Measurements from ENCODE around the gene SENP8. TPM values are rescaled to one million over a fixed set of nuclear protein-coding genes. Genes with fewer than 3 reads are reported as not detected.

The SENP8 gene
- total and polyA plus RNA-seq, 10 donors: 0.57 to 3.0 (median 1.4) TPM

DNA sequence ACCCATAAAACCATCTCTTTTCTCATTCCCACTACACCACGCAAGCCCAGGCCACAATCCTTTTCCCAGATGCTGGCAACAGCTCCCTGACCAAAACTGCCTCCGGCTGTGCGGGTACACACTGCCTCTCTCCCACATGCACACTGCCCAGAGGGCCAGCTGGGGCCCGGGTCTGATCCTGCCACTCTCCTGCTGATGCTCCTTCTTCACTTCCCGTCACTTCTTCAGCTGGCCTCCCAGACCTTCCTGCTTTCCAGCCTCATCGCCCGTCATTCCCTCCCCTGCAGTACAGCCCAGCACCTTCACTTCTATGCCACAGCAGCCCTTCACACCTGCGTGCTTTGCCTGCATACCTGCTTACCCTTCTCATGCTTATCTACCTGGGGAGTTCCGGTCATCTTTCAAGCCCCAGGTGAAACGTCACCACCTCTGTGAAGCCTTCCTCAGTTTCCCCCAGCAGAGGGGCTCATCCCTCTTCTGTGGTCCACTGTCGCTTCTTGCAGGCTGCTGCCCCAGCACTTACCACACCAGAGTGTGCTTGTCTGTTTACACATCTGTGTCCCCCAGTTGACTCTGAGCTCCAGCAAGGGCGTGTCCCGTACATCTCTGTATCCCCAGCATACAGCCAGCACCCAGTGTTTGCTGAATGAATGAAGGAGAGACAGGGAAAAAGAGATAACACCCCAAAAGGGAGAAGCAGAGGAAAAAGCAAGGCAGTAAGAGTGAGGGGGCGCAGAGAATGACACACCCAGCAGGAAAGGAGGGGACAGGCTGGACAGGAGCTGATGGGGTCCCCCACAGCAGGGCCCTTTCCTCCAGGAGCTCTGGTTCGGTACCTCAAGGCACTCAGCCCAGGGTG lies 57.2 kb downstream of the SENP8 start:
- Histone ChIP-seq H3K4me3 (no peak overlapping the region), H3K27ac (no peak overlapping the region), H3K4me1 (no peaks in the 10 kb centered on the region), H3K36me3 (no peaks in the 10 kb centered on the region), H3K27me3 (replicated peaks in 1 of 7) (peaks cover 0 to 14% (median 0%) of the 10 kb centered on the region in 7 donors), H3K9me3 (no peaks in the 10 kb centered on the region)
- peak; percentile 28 for DNase-seq
- intact Hi-C loops (cut with DNase I; ENCODE audit: low total_unique reads): no loop called here
- WGBS, 5 donors: 87 to 95% (median 90%) methylated on average over 15 of the region's 15 CpGs
- TF ChIP-seq, protein P1, sequence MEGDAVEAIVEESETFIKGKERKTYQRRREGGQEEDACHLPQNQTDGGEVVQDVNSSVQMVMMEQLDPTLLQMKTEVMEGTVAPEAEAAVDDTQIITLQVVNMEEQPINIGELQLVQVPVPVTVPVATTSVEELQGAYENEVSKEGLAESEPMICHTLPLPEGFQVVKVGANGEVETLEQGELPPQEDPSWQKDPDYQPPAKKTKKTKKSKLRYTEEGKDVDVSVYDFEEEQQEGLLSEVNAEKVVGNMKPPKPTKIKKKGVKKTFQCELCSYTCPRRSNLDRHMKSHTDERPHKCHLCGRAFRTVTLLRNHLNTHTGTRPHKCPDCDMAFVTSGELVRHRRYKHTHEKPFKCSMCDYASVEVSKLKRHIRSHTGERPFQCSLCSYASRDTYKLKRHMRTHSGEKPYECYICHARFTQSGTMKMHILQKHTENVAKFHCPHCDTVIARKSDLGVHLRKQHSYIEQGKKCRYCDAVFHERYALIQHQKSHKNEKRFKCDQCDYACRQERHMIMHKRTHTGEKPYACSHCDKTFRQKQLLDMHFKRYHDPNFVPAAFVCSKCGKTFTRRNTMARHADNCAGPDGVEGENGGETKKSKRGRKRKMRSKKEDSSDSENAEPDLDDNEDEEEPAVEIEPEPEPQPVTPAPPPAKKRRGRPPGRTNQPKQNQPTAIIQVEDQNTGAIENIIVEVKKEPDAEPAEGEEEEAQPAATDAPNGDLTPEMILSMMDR (IDR thresholded peaks at IDR 0.05 in 8 of 11, conservative IDR thresholded peaks at IDR 0.05 in 3 of 11): no peak
- TF ChIP-seq POLR2A (IDR thresholded peaks at IDR 0.05) (no peak), POLR2AphosphoS5 (IDR thresholded peaks at IDR 0.05) (no peak)

DNA sequence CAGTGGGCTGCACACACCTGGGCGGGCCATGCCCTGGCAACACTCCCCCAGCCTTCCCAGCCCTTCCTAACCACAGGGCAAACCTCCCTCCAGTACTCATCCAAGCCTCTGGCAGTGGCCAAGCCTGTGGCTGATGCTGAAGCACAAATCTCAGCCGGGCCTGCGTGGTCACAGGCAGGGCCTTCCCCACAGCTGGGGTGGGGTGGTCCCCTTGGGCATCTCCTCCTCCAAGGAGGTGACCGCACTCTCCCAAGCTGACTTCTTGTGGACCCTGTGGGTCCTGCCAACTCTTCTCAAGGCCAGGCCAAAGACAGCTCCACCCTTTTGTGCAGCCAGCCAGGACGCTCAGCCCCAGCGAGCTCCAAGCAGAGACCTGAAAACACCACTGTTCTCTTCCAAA lies 58.0 kb downstream of the SENP8 start:
- H3K27me3 ChIP-seq (replicated peaks in 1 of 7): peaks cover 0 to 19% (median 0%) of the 10 kb centered on the region in 7 donors
- WGBS, 5 donors: 74 to 91% (median 88%) methylated on average over 6 of the region's 6 CpGs
- H3K27ac ChIP-seq: no peak overlapping the region
- H3K9me3 ChIP-seq: no peaks in the 10 kb centered on the region
- H3K36me3 ChIP-seq: no peaks in the 10 kb centered on the region
- no peak for TF ChIP-seq POLR2AphosphoS5 (IDR thresholded peaks at IDR 0.05)
- no peak for TF ChIP-seq POLR2A (IDR thresholded peaks at IDR 0.05)
- TF ChIP-seq, protein P1 (IDR thresholded peaks at IDR 0.05 in 8 of 11, conservative IDR thresholded peaks at IDR 0.05 in 3 of 11): no peak
- intact Hi-C loops (cut with DNase I; ENCODE audit: low total_unique reads): no loop called here
- H3K4me1 ChIP-seq: no peaks in the 10 kb centered on the region
- H3K4me3 ChIP-seq: no peak overlapping the region
- peak; percentile 61 for DNase-seq

DNA sequence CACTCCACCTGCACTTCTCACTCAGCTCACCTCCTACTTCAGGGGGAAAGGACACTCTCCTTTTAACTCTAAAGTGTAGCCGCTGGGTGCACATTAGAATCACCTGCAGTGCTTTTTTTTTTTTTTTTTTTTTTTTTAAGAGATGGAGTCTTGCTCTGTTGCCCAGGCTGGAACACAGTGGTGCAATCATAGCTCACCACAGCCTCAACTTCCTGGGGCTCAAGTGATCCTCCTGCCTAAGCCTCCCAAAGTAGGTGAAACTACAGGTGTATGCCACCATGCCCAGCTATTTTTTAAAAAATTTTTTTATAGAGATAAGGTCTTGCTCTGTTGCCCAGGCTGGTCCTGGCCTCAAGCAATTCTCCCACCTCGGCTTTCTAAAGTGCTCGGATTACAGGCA lies 58.5 kb downstream of the SENP8 start:
- no peak for DNase-seq
- intact Hi-C loops (cut with DNase I; ENCODE audit: low total_unique reads): no loop called here
- H3K36me3 ChIP-seq: no peaks in the 10 kb centered on the region
- H3K9me3 ChIP-seq: no peaks in the 10 kb centered on the region
- H3K4me3 ChIP-seq: no peak overlapping the region
- peaks cover 0 to 25% (median 0%) of the 10 kb centered on the region in 7 donors for H3K27me3 ChIP-seq (replicated peaks in 1 of 7)
- TF ChIP-seq POLR2A (IDR thresholded peaks at IDR 0.05) (no peak), POLR2AphosphoS5 (IDR thresholded peaks at IDR 0.05) (no peak)
- TF ChIP-seq, protein P1 (IDR thresholded peaks at IDR 0.05 in 8 of 11, conservative IDR thresholded peaks at IDR 0.05 in 3 of 11): no peak
- WGBS, 5 donors: 89 to 96% (median 91%) methylated on average over 3 of the region's 3 CpGs
- H3K27ac ChIP-seq: no peak overlapping the region
- no peaks in the 10 kb centered on the region for H3K4me1 ChIP-seq

DNA sequence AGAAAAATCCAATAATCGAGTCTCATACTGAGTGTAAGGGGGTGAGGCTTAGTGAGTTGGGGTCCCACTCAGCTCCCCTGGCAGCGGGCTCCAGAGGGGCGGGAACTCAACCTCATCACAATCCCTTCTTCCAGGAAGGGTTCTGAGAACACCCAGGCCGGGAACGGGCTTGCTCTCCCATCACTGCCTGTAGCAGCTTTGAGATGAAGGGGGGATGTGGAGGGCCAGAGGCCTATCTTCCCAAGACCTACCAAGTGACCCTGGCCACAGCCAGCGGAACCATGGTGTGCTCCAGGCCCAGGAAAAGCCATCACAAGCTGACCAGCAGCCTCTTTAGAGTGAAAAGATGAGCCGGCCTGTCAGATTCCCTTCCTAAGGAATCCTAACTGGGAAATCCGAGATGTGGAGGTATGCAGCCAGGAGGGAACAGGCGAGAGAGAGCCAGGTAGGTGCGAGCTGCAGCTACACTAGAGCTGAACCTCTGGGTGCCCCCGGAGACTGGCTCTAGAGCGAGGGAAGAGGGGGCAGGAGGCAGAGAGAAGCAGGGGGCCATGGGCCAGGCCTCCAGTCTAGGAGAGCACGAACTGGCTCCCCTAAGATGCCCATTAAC lies 60.9 kb downstream of the SENP8 start:
- H3K9me3 ChIP-seq: no peaks in the 10 kb centered on the region
- no peaks in the 10 kb centered on the region for H3K36me3 ChIP-seq
- intact Hi-C loops (cut with DNase I; ENCODE audit: low total_unique reads): no loop called here
- H3K4me3 ChIP-seq: no peak overlapping the region
- DNase-seq: peak; percentile 49
- peaks cover 0 to 4% (median under 1%) of the 10 kb centered on the region in 6 donors for H3K4me1 ChIP-seq
- H3K27ac ChIP-seq: no peak overlapping the region
- TF ChIP-seq POLR2A (IDR thresholded peaks at IDR 0.05): no peak
- TF ChIP-seq, protein P1 (IDR thresholded peaks at IDR 0.05 in 8 of 11, conservative IDR thresholded peaks at IDR 0.05 in 3 of 11): no peak
- TF ChIP-seq POLR2AphosphoS5 (IDR thresholded peaks at IDR 0.05): no peak
- 89 to 91% (median 90%) methylated on average over 11 to 13 of the region's 13 CpGs for WGBS, 5 donors
- peaks cover 0 to 43% (median 10%) of the 10 kb centered on the region in 7 donors for H3K27me3 ChIP-seq (replicated peaks in 1 of 7)
